Measurements from ENCODE around the gene LPCAT1. TPM values are rescaled to one million over a fixed set of nuclear protein-coding genes. Genes with fewer than 3 reads are reported as not detected.

The LPCAT1 gene
- total and polyA plus RNA-seq, 8 donors: 5.2 to 229 (median 14.4) TPM

GRCh38 chr5:1412163-1412562, 111.6 kb downstream of the LPCAT1 start:
- Histone ChIP-seq H3K27ac (no peak overlapping the region), H3K4me1 (no peaks in the 10 kb centered on the region), H3K36me3 (no peaks in the 10 kb centered on the region), H3K9me3 (no peaks in the 10 kb centered on the region), H3K27me3 (peaks cover 0 to 75% (median 0%) of the 10 kb centered on the region in 3 donors), H3K4me3 (no peak overlapping the region)
- intact Hi-C loops (cut with DNase I; ENCODE audit: low total_unique reads): no loop called here
- TF ChIP-seq CTCF (IDR thresholded peaks at IDR 0.05): no peak
- TF ChIP-seq EP300 (IDR thresholded peaks at IDR 0.05): no peak
- no peak for TF ChIP-seq POLR2AphosphoS5 (IDR thresholded peaks at IDR 0.05)
- TF ChIP-seq POLR2A (IDR thresholded peaks at IDR 0.05): no peak
- WGBS, 5 donors: 51 to 63% (median 56%) methylated on average over 16 of the region's 16 CpGs
- no peak for DNase-seq

Small RNAs within 50 kb of the gene (small RNA-seq; reads per million reads assigned to genes)
- 0 reads per million in 4 donors for gene MIR6075

Other genes starting within 250 kb of the LPCAT1 start
- 1 to 10 TPM in 1 of 5 donors, under 1 TPM in 1, not detected in 3; 0.37 to 4.0 TPM for gene TERT, start 228.9 kb downstream of the LPCAT1 start, total RNA-seq
- gene TERT, start 228.9 kb downstream of the LPCAT1 start, polyA plus RNA-seq: under 1 TPM in 2 of 3 donors, not detected in 1; 0.19 to 0.40 TPM
- 100 to 1,000 TPM in 4 of 5 donors, 10 to 100 TPM in 1; 90.6 to 202 (median 183) TPM for gene CLPTM1L, start 178.9 kb downstream of the LPCAT1 start, total RNA-seq
- 10 to 100 TPM; 60.8 to 72.3 (median 61.9) TPM for gene CLPTM1L, start 178.9 kb downstream of the LPCAT1 start, polyA plus RNA-seq
- gene SLC6A3, start 78.5 kb downstream of the LPCAT1 start, total RNA-seq: not detected
- under 1 TPM in 1 of 3 donors, not detected in 2; 0.05 TPM for gene SLC6A3, start 78.5 kb downstream of the LPCAT1 start, polyA plus RNA-seq

Data from stomach (tissue), 9 donors.